ENCODE data around the gene NSUN4. TPM values are rescaled to one million over a fixed set of nuclear protein-coding genes. Genes with fewer than 3 reads are reported as not detected.

NSUN4 gene
- total and polyA plus RNA-seq, 2 of the 13 experiments (the other 11 are each of a cell fraction or from before 2014, with no cell fraction given) = 21.5 to 23.5 TPM

DNA sequence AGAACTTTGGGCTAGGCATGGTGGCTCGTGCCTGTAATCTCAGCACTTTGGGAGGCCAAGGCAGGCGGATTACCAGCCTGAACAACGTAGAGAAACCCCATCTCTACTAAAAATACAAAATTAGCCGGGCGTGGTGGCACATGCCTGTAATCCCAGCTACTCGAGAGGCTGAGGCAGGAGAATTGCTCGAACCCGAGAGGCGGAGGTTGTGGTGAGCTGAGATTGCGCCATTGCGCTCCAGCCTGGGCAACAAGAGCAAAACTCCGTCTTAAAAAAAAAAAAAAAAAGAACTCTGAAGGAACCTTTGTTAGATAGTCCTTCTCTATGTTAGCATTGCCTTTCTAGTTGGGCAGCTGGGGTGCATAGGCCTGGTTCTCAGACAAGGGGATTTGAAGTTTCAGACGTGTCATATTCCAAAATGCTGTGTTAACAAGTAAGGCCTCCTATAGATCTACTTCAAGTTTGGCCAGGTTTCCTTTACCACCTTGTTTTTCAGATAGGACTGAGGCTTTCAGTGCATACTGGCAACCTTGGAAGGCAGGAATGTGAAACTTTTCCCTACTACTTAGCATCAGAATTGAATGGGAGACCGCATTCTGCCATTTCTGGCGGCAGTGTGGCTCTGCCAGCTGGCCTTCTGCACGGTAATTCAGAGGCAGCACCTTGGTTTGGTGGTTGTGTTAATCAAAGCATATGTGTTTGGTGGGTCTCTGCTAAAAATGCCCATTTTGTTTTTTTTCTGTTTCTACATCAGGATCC is 31.0 kb upstream of the NSUN4 start (continued):
- TF ChIP-seq, protein P1, sequence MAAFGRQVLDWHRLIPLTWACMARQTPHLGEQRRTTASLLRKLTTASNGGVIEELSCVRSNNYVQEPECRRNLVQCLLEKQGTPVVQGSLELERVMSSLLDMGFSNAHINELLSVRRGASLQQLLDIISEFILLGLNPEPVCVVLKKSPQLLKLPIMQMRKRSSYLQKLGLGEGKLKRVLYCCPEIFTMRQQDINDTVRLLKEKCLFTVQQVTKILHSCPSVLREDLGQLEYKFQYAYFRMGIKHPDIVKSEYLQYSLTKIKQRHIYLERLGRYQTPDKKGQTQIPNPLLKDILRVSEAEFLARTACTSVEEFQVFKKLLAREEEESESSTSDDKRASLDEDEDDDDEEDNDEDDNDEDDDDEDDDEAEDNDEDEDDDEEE (CRISPR knock-in tag; IDR thresholded peaks at IDR 0.05) = no peak
- TF ChIP-seq, protein P2, sequence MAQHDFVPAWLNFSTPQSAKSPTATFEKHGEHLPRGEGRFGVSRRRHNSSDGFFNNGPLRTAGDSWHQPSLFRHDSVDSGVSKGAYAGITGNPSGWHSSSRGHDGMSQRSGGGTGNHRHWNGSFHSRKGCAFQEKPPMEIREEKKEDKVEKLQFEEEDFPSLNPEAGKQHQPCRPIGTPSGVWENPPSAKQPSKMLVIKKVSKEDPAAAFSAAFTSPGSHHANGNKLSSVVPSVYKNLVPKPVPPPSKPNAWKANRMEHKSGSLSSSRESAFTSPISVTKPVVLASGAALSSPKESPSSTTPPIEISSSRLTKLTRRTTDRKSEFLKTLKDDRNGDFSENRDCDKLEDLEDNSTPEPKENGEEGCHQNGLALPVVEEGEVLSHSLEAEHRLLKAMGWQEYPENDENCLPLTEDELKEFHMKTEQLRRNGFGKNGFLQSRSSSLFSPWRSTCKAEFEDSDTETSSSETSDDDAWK (CRISPR knock-in tag; IDR thresholded peaks at IDR 0.05) = no peak
- TF ChIP-seq ZNF644 (CRISPR knock-in tag; IDR thresholded peaks at IDR 0.05; ENCODE audit: low read depth) (no peak), HMG20A (CRISPR knock-in tag; IDR thresholded peaks at IDR 0.05; ENCODE audit: borderline replicate concordance) (no peak), NCOA2 (CRISPR knock-in tag; IDR thresholded peaks at IDR 0.05) (no peak)
- TF ChIP-seq, protein P3, sequence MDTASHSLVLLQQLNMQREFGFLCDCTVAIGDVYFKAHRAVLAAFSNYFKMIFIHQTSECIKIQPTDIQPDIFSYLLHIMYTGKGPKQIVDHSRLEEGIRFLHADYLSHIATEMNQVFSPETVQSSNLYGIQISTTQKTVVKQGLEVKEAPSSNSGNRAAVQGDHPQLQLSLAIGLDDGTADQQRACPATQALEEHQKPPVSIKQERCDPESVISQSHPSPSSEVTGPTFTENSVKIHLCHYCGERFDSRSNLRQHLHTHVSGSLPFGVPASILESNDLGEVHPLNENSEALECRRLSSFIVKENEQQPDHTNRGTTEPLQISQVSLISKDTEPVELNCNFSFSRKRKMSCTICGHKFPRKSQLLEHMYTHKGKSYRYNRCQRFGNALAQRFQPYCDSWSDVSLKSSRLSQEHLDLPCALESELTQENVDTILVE (CRISPR knock-in tag; IDR thresholded peaks at IDR 0.05) = no peak
- TF ChIP-seq, protein P4, sequence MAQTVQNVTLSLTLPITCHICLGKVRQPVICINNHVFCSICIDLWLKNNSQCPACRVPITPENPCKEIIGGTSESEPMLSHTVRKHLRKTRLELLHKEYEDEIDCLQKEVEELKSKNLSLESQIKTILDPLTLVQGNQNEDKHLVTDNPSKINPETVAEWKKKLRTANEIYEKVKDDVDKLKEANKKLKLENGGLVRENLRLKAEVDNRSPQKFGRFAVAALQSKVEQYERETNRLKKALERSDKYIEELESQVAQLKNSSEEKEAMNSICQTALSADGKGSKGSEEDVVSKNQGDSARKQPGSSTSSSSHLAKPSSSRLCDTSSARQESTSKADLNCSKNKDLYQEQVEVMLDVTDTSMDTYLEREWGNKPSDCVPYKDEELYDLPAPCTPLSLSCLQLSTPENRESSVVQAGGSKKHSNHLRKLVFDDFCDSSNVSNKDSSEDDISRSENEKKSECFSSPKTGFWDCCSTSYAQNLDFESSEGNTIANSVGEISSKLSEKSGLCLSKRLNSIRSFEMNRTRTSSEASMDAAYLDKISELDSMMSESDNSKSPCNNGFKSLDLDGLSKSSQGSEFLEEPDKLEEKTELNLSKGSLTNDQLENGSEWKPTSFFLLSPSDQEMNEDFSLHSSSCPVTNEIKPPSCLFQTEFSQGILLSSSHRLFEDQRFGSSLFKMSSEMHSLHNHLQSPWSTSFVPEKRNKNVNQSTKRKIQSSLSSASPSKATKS (CRISPR knock-in tag; IDR thresholded peaks at IDR 0.05) = no peak

Data from HepG2 (cell line).